Skeletal muscle tissue (tissue), 4 donors: ENCODE measurements around the gene ADGRF1. TPM values are rescaled to one million over a fixed set of nuclear protein-coding genes. Genes with fewer than 3 reads are reported as not detected.
A peak's percentile ranks its signal among the peaks of the same experiment; 100 is the strongest.

Experiments used
- H3K27ac ChIP-seq: one replicate; pipeline ENCODE4 v1.7.0; 2013; ENCODE audit warnings: mild to moderate bottlenecking, low read depth, low read length, inconsistent platforms
- H3K27me3 ChIP-seq, 3 donors: one replicate each; pipeline ENCODE4 v1.7.0; 2013; ENCODE audit warnings: low read length in 3 of 3; ENCODE audit not compliant: control insufficient read depth in 3 of 3, insufficient read depth in 3 of 3
- H3K36me3 ChIP-seq, 3 donors: one replicate each; pipeline ENCODE4 v1.7.0; 2013; ENCODE audit warnings: low read length in 3 of 3; ENCODE audit not compliant: control insufficient read depth in 3 of 3, insufficient read depth in 3 of 3
- H3K4me1 ChIP-seq, 3 donors: one replicate each; pipeline ENCODE4 v1.7.0; 2013; ENCODE audit warnings: low read length in 3 of 3, mild to moderate bottlenecking in 3 of 3; ENCODE audit not compliant: control insufficient read depth in 3 of 3, insufficient read depth in 3 of 3
- H3K4me3 ChIP-seq, 3 donors: one replicate each; pipeline ENCODE4 v1.7.0; 2013; ENCODE audit warnings: low read length in 3 of 3
- H3K9ac ChIP-seq, 3 donors: one replicate each; pipeline ENCODE4 v1.7.0; 2013; ENCODE audit warnings: low read length in 3 of 3, mild to moderate bottlenecking in 3 of 3, moderate library complexity in 2 of 3, low read depth in 1 of 3
- H3K9me3 ChIP-seq, 3 donors: one replicate each; pipeline ENCODE4 v1.7.0; 2013; ENCODE audit warnings: low read length in 3 of 3; ENCODE audit not compliant: control insufficient read depth in 3 of 3
- total RNA-seq: library from RNA; depleted of rRNA; stranded (reverse); fragments of >200 nt; gene quantifications from one replicate; pipeline ENCODE4 v1.2.3, GENCODE V29; 2014
- donor health status: Osteomylitis.

The ADGRF1 gene
- total RNA-seq, 1 donor from 2014 or later = not detected

- Histone ChIP-seq H3K36me3 (no peaks in the 10 kb centered on the region), H3K27ac (peak overlapping the region; percentile 13), H3K9ac (no peak overlapping the region), H3K4me1 (peaks cover 0 to 3% (median 0%) of the 10 kb centered on the region in 3 donors), H3K9me3 (no peaks in the 10 kb centered on the region), H3K4me3 (no peak overlapping the region), H3K27me3 (no peaks in the 10 kb centered on the region)
These were observed 34.6 kb upstream of the ADGRF1 start for GRCh38 chr6:47076422-47077344.

- H3K27me3 ChIP-seq = no peaks in the 10 kb centered on the region
- peaks cover 0 to 3% (median 0%) of the 10 kb centered on the region in 3 donors for H3K4me1 ChIP-seq
- no peaks in the 10 kb centered on the region for H3K9me3 ChIP-seq
- H3K9ac ChIP-seq = no peak overlapping the region
- peak overlapping the region; percentile 38 for H3K27ac ChIP-seq
- H3K4me3 ChIP-seq = no peak overlapping the region
- no peaks in the 10 kb centered on the region for H3K36me3 ChIP-seq
These were observed 33.7 kb upstream of the ADGRF1 start for GRCh38 chr6:47075741-47076421.

GRCh38 chr6:47075168-47075567 is 33.0 kb upstream of the ADGRF1 start:
- Histone ChIP-seq H3K9me3 (no peaks in the 10 kb centered on the region), H3K9ac (no peak overlapping the region), H3K27ac (peak overlapping the region; percentile 38), H3K4me3 (no peak overlapping the region), H3K4me1 (peaks cover 0 to 3% (median 0%) of the 10 kb centered on the region in 3 donors), H3K27me3 (no peaks in the 10 kb centered on the region), H3K36me3 (no peaks in the 10 kb centered on the region)

GRCh38 chr6:47073125-47074110 is 31.3 kb upstream of the ADGRF1 start:
- Histone ChIP-seq H3K4me3 (no peak overlapping the region), H3K9me3 (no peaks in the 10 kb centered on the region), H3K27me3 (no peaks in the 10 kb centered on the region), H3K4me1 (peaks cover 0 to 3% (median 0%) of the 10 kb centered on the region in 3 donors), H3K36me3 (no peaks in the 10 kb centered on the region), H3K27ac (no peak overlapping the region), H3K9ac (no peak overlapping the region)

- no peak overlapping the region for H3K9ac ChIP-seq
- no peak overlapping the region for H3K4me3 ChIP-seq
- no peak overlapping the region for H3K27ac ChIP-seq
- H3K9me3 ChIP-seq = no peaks in the 10 kb centered on the region
- no peaks in the 10 kb centered on the region for H3K27me3 ChIP-seq
- peaks cover 0 to 3% (median 0%) of the 10 kb centered on the region in 3 donors for H3K4me1 ChIP-seq
- H3K36me3 ChIP-seq = no peaks in the 10 kb centered on the region
These were observed 30.5 kb upstream of the ADGRF1 start for GRCh38 chr6:47072667-47073066.

GRCh38 chr6:47071681-47072080 is 29.5 kb upstream of the ADGRF1 start:
- H3K9me3 ChIP-seq = no peaks in the 10 kb centered on the region
- H3K4me1 ChIP-seq = peaks cover 0 to 3% (median 0%) of the 10 kb centered on the region in 3 donors
- H3K9ac ChIP-seq = no peak overlapping the region
- no peaks in the 10 kb centered on the region for H3K36me3 ChIP-seq
- no peak overlapping the region for H3K4me3 ChIP-seq
- H3K27me3 ChIP-seq = no peaks in the 10 kb centered on the region
- H3K27ac ChIP-seq = no peak overlapping the region

- Histone ChIP-seq H3K36me3 (no peaks in the 10 kb centered on the region), H3K9ac (no peak overlapping the region), H3K9me3 (peaks cover 0 to 2% (median 0%) of the 10 kb centered on the region in 3 donors), H3K4me3 (no peak overlapping the region), H3K4me1 (no peaks in the 10 kb centered on the region), H3K27me3 (no peaks in the 10 kb centered on the region), H3K27ac (no peak overlapping the region)
These were observed 28.3 kb upstream of the ADGRF1 start for GRCh38 chr6:47070461-47070860.

GRCh38 chr6:47069156-47069555 is 27.0 kb upstream of the ADGRF1 start:
- Histone ChIP-seq H3K36me3 (no peaks in the 10 kb centered on the region), H3K4me3 (no peak overlapping the region), H3K27me3 (no peaks in the 10 kb centered on the region), H3K4me1 (no peaks in the 10 kb centered on the region), H3K27ac (no peak overlapping the region), H3K9me3 (peaks cover 0 to 2% (median 0%) of the 10 kb centered on the region in 3 donors), H3K9ac (no peak overlapping the region)

GRCh38 chr6:47066418-47066817 is 24.3 kb upstream of the ADGRF1 start:
- Histone ChIP-seq H3K4me1 (peaks cover 0 to 3% (median 0%) of the 10 kb centered on the region in 3 donors), H3K36me3 (no peaks in the 10 kb centered on the region), H3K27me3 (no peaks in the 10 kb centered on the region), H3K27ac (no peak overlapping the region), H3K9me3 (peaks cover 0 to 5% (median 5%) of the 10 kb centered on the region in 3 donors), H3K9ac (no peak overlapping the region), H3K4me3 (no peak overlapping the region)
